Fibroblast of skin of left quadriceps (primary cell): ENCODE data around the gene MYH16.
"Not testable (repeated sequence)": the region's sequence is repeated elsewhere in the genome, so short reads cannot be mapped to it uniquely, and the experiment has no call there.

ENCODE experiments used
- DNase-seq, 2 experiments: peaks; one replicate each; pipeline ENCODE4 v3.0.0-alpha.2; 2013; ENCODE audit warnings: low read depth in 2 of 2

Gene MYH16

DNA sequence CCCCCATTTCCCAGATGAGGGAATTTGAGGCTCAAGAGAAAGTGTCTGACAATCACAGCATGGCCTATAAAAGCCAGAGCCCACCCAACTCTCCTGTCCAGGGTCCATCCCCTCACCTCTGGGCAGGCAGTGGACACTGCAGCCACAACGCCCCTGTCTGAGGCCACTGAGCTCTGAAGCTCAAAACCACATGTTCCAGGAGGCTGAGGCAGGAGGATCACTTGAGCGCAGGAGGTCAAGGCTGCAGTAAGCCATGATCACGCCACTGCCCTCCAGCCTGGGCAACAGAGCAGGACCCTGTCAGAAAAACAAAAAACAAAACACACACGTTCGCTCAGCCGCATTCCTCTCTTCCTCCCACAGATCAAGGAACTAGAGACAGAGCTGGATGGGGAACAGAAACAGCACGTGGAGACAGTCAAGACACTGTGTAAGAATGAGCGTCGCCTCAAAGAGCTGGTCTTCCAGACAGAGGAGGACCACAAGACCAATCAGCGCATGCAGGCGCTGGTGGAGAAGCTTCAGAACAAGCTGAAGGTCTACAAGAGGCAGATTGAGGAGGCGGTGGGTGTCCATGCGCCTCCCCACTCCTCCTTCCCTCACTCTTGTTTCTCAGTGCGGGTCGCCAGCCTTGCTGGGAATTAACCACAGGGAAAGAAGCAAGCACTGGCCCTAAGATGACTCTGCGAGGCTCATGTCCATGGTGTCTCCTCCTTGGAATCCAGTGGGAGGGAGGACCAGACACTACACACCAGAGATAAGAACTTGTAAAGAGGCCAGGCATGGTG, 33.0 kb downstream of the MYH16 start:
- DNase-seq: no peak

DNA sequence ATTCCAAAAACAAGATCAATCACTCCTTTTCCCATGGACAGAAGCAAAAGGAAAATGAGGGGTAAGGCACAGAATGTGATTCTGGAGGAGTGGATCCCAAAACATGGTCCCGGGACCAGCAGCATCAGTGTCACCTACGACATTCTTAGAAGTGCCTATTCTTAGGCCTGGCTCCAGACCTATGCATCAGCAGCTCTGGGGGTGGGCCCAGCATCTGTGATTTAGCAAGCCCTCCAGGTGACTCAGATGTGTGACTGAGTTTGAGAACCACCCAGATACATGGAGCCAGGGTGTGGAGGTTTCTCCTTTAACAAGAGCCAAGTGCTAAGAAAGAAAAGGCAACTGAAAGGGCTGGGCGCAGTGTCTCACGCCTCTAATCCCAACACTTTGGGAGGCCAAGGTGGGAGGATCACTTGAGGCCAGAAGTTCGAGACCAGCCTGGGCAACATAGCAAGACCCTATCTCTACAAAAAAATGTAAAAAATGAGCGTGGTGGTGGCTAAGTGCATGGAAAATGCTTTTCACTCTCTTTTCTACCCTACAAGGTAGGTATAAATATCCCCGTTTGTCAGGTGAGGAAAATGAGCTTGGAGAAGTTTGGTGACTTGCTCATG, 35.9 kb downstream of the MYH16 start:
- DNase-seq: no peak

DNA sequence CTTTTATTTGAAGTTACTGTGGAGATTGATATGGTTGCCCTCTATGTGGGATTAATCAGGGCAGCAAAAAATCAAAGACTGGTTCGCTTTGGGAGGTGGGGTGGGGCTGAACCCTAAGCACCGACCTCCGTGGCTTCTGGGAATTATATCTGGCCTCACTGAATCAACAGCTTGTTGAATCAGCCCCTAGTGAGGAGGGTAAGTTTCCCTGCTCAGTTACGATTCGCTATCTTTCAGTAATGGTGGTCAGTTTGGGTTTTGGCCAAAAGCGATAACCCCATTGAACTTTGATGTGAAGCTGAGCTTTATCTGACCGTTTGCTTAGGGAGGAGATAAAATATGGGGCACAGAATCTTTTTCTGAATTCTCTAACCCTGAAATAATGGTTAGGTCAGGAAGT, 36.5 kb downstream of the MYH16 start:
- DNase-seq: no peak

DNA sequence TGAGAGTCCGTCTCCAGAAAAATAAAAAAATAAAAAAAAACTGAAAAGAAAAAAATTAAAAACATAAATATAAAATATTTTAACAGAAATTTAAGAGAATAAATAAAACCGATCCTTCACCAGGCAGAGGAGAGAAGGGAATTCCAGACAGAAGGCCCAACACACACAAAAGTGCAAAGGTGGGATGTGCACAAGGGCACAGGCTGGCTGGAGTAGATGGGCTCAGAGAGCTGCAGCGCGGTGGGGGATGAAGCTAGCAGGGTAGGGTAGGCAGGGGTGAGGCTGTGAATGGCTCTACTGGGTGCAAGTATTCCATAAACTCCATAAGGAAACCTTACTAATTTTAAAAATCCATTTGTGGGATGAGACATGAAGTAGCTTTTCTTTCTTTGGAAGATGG, 37.4 kb downstream of the MYH16 start:
- DNase-seq: no peak

DNA sequence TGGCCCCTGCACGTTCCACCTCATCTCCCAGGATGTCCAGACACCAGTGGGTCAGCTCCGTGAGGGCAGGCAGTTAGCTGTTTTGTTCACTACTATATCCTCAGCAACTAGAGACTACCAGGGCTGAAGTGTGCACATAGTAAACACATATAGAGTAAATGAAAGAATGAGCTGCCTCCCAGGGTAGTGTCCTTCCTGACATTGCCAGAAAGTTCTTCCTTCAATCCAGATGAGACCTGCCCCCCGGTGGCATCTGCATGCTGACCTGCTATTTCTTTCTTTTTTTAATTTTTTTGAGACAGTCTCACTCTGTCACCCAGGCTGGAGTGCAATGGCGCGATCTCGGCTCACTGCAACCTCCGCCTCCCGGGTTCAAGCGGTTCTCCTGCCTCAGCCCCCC, 39.1 kb downstream of the MYH16 start:
- DNase-seq: no peak

DNA sequence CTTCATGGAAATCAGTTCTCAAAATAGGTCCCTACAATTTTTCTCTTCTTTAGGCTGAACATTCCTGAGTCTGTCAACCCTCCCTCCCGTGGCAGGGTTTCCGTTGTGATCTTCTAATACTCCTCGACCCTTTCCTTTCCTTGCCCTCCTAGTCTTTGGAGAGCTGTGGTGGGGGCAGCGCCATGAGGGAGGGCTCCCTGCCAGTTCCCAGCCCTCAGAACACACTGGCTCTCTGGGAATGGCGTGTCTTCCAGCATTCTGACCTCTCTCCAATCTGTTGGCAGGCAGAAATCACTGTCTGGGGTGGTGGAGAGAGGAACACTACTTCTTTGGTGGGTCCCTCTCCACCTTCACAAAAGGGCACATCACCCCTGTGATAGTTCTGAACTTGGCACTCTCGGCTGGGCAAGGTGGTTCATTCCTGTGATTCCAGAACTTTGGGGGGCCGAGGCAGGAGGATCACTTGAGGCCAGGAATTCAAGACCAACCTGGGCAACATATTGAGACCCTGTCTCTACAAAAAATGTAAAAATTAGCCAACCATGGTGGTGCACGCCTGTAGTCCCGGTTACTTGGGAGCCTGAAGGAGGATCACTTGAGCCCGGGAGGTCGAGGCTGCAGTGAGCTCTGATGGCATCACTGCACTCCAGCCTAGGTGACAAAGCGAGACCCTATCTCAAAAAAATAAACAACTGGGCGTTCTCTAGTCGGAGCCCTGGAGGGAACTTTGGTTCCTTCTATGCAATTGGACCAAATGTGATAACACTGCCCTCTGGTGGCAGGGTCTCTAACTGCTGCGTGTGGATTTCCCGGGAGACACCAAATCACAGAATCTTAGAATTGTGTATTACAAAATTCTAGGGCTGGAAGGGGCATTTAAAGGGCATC, 39.9 kb downstream of the MYH16 start:
- DNase-seq: peak in 1 of 2 experiments; percentile 23

DNA sequence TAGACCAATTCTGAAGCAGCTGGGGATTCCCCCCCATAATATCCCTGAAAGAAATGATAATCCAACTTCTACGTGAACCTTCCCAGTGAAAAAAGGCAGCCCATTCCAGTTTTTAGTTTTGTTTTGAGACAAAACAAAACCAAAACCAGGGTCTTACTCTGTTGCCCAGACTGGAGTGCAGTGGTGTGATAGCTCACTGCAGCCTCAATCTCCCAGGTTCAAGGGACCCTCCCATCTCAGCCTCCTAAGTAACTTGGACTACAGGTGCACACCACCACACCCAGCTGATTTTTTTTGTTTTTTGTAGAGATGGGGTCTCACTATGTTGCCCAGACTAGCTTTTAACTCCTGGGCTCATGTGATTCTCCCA, 40.5 kb downstream of the MYH16 start:
- DNase-seq: no peak

DNA sequence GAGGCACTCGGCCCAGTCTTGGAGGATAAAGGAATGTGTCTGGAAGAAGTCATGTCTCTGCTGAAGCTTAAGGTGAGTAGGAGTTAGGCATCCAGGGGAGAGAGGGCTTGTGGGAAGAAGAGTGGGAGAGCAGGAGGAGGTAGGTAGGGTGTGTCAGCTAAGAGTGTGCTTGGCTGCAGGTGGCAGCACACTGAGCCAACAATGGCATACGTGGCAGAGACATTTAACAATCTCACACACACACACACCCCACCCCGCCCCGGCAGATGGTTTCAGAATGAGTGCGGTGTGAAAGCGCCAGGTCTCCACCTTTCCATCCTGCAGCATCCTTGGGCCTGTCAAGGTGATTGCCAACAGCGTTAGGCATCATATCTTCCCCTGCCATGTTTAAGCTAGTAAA, 41.9 kb downstream of the MYH16 start:
- DNase-seq: no peak

DNA sequence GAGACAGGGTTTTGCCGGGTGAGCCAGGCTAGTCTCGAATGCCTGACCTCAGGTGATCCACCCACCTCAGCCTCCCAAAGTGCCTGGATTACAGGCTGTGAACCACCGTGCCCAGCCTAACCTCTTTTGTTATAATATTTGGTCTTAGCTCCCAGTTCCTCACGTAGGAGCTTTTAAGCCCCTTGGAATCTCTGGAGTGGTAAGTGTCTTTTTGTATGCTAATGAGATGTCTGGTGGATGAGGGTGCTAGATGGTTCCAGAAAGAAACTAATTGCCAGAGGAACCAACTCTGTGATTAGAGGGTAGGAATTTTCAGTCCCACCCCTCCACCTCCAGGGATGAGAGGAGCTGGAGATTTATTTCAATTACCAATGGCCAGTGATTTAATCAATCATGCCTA, 47.7 kb downstream of the MYH16 start:
- no peak for DNase-seq

DNA sequence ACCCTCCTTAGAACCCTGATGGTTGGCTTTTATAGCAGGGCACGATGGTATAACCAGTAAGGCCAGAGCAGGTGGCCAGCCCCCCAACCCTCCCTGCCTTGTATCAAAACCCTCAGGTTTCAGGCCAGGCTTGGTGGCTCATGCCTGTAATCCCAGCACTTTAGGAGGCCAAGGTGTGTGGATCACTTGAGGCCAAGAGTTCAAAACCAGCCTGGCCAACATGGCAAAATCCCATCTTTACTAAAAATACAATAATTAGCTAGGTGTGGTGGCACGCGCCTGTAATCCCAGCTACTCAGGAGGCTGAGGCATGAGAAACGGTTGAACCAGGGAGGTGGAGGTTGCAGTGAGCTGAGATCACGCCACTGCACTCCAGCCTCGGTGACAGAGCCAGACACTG, 50.0 kb downstream of the MYH16 start:
- not testable (repeated sequence) for DNase-seq

DNA sequence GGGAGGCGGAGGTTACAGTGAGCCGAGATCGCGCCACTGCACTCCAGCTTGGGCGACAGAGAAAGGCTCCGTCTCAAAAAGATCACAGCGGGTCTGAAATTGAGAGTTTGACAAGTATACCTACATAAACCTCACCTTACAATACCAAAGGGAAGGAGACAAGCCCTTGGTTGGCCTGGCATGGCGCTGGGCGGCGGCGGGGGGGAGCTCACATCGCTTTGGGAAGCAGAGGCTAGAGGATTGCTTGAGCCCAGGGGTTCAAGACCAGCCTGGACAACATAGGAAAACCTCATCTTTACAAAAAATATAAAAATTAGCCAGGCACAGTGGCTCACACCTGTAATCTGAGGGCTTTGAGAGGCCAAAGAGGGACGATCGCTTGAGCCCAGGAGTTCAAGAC, 51.9 kb downstream of the MYH16 start:
- DNase-seq: no peak

DNA sequence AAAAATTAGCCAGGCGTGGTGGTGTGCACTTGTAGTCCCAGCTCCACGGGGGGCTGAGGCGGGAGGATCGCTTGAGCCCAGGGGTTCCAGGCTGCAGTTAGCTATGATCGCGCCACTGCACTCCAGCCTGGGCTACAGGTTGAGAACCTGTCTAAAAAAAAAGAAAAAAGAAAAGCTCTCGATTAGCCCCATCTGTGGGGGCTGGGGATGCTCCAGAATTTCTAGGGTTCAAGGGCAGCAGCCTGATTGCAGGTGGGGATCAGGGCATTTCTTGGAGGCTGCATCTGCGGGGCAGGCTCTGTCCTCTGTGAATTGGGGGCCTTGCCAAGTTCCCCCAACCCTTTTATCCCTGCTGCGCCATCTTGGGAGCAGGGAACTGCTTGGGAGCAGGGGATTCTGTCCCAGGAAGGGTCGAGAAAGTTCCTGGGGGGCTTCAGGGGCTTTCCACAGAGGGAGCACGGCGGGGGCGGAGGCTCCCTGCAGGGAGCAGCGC, 52.4 kb downstream of the MYH16 start:
- DNase-seq: no peak

DNA sequence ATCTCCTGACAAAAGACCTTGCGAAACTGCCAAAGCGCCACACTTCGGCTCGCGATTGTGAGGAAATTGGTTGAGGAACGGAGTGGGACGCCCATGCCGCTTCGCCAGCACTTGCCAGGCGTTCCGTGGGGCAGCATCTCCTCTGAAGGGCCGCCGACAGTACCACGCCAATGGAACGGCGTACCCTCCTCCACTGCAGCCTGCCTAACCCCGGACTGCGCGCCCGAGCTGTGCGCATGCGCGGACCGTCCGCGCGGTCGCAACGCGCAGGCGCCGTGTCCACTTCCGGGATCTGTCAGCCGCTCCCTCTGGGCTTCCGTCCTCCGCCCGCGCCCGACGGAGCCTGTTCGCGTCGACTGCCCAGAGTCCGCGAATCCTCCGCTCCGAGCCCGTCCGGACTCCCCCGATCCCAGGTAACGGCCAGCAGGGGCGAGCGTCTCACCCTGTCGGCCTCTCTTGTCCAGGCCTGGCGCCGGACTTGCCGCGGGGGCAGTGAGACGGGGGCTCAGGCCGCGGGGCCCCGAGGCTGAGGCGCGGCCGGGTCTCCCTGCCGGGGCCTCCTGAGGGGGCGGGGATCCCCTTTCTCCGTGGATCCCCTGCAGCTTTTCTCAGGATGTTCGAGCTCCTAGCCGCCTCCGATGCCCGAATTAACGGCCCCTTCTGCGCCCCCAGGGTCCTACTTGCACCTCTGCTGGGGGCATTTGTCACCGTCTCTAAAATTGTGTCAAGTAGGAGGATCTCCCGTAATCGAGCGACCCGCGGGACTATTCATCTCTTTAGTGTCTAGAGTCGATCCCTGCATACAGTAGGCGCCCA, 53.2 kb downstream of the MYH16 start, which contains the start of gene ARPC1A:
ARPC1A (plus strand) TSS at position 307 of the 816 bp plus-strand sequence. CDS start 7,456 bp downstream, outside the sequence.
- peak; percentile 79 to 83 for DNase-seq

DNA sequence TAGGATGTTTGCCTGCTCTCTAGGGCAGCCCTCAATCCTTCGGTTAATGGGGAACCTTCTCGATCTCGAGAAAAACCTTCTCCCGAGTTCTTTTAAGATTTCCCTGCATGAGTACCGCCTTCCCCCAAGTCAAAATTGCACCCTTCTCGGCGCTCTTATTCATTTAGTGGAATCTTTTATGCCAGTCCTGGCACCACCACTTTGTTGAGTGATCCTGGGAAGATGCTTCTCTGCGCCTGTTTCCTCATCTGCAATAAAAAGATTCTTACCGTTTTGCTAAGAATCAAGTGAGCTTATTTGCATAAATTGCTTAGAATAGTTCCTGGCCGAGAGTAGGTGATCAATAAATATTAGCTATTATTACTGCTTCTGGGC, 53.8 kb downstream of the MYH16 start:
- DNase-seq: no peak

DNA sequence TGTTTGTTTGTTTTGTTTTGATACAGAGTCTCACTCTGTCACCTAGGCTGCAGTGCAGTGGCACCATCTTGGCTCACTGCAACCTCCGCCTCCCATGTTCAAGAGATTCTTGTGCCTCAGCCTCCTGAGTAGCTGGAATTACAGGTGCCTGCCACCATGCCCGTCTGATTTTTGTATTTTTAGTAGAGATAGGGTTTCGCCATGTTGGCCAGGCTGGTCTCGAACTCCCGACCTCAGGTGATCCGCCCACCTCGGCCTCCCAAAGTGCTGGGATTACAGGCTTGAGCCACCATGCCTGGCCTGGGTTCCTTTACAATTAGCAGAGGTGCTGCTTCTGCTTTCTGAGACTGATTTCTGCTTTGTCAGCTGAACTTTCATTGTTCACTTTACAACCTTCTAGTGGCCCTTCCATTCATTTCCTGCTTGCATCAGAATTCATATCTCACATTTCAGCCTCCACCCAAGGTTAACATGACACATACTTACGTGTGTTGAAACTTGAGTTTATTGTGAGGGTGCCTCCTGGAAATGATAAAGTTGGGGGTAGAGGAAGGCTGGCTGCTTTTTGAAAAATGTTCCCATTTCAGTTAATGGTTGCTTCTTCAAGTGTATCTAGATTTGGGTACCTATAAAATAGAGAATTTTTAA, 57.8 kb downstream of the MYH16 start:
- DNase-seq: peak; percentile 67 to 69

DNA sequence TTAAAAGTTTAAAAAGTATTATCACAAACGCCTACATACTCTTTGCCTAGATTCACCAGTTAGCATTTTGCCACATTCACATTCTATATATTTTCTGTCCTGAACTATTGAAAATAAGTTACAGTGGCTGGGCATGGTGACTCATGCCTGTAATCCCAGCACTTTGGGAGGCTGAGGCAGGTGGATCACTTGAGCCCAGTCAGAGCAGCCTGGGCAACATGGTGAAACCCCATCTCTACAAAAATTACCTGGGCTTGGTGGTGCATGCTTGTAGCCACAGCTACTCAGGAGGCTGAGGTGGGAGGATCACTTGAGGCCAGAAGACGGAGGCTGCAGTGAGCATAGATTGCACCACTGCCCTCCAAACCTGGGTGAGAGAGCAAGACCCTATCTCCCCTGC, 58.4 kb downstream of the MYH16 start:
- no peak for DNase-seq

DNA sequence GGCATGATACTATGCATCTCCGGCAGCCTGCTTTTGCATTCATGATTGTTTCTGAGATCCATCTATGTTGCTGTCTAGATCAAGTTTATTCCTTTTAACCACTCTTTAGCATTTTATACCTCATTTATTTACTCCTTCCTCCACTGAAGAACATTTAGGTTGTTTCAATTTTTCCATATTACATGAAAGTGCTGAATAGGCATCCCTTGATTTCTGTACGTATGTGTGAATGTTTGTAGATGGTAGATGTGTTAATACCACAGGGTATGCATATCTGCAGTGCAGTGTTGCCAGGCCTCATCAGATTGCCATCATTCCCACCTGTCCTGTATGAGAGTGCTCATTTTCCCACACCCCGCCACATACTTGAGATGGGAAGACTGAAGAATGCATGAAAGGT, 67.0 kb downstream of the MYH16 start:
- no peak for DNase-seq

DNA sequence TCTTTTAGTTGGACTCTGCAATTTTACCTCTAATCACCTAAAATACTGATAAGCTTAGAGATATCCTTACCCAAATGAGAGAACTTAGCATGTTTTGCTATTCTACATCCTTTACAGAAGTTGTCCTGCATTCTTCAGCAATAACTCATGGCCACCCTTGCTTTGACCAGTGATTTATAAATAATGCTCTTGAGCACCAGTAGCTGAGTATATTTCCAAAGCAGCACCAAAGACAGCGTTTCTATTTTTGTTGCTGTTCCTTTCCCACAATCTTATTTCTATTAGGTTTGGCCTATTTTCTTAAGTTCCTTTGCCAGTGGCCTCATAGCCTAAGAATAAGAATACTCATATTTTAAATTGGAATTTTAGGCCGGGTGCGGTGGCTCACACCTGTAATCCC, 68.0 kb downstream of the MYH16 start:
- no peak for DNase-seq

DNA sequence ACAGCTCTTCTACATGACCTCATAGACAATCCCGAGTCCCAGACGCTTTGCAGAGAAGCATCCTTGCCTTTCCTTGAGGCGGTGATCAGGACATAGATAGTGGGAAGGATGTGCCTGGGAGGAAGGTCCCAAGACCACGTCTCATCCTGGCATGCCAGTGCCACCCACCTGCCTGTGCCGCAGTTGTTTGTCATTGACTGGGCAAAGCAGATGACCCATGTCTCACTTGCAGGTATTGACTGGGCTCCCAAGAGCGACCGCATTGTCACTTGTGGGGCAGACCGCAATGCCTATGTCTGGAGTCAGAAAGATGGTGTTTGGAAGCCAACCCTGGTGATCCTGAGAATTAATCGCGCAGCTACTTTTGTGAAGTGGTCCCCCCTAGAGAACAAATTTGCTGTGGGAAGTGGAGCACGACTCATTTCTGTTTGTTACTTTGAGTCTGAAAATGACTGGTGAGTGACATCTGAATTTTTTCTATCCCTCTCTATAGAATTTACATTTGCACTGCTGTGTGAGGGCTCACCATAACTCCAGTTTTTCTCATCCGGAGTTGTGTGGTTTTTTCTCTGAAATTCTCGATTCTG, 71.5 kb downstream of the MYH16 start:
- no peak for DNase-seq

DNA sequence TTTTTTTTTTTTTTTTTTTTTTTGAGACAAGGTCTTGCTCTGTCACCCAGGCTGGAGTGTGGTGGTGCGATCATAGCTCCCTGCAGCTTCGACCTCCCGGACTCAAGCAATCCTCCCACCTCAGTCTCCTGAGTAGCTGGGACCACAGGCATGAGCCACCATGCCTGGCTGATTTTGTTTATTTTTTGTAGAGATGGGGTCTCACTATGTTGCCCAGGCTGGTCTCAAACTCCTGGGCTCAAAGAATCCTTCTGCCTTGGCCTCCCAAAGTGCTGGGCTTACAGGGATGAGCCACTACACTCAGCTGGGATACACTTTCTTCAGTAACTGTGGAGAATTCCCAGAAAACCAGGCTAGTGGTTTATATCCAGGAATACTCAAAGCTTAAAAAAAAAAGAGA, 78.0 kb downstream of the MYH16 start:
- DNase-seq: not testable (repeated sequence)

DNA sequence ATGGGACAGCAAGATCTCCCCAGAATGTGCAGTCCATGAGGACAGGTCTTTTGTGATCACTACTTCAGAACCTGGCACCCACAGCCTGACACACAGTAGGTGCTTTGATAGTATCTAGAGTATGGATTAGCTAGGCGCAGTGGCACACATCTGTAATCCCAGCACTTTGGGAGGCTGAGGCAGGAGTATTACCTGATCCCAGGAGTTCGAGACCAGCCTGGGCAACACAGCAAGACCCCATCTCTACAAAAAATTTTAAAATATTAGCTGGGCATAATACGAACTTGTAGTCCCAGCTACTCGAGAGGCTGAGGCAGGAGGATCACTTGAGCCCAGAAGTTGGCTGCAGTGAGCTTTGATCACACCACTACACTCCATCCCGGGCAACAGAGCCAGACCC, 79.6 kb downstream of the MYH16 start:
- no peak for DNase-seq
